Kidney (tissue), 14 donors: ENCODE measurements around the gene ZDHHC8. TPM values are rescaled to one million over a fixed set of nuclear protein-coding genes. Genes with fewer than 3 reads are reported as not detected.

Source experiments
- DNase-seq, 5 donors: peaks; one replicate each; pipeline ENCODE4 v3.0.0-alpha.2; 2013 to 2020
- FAIRE-seq: peaks from 2 replicates; lab custom pipeline; 2012; peaks lifted over from hg19 to GRCh38; lab: Jason Lieb, UNC
- H3K27ac ChIP-seq, 2 donors: one replicate each; pipeline ENCODE4 v1.7.0; 2013; ENCODE audit warnings: low read depth in 2 of 2, low read length in 2 of 2, inconsistent platforms in 1 of 2
- H3K27me3 ChIP-seq: one replicate; pipeline ENCODE4 v1.7.1; 2013; ENCODE audit warnings: low read length, inconsistent platforms; ENCODE audit not compliant: control insufficient read depth, insufficient read depth
- H3K36me3 ChIP-seq, 3 donors: one replicate each; pipeline versions ENCODE4 v1.7.0 to v1.7.1; 2013; ENCODE audit warnings: low read length in 3 of 3, control low read depth in 1 of 3, inconsistent platforms in 1 of 3; ENCODE audit not compliant: insufficient read depth in 3 of 3, control insufficient read depth in 2 of 3
- H3K4me1 ChIP-seq, 3 donors: one replicate each; pipeline versions ENCODE4 v1.7.0 to v1.7.1; 2013; ENCODE audit warnings: low read length in 3 of 3, inconsistent platforms in 1 of 3, low read depth in 1 of 3; ENCODE audit not compliant: control insufficient read depth in 2 of 3, insufficient read depth in 2 of 3
- H3K4me3 ChIP-seq, 3 donors: one replicate each; pipeline versions ENCODE4 v1.7.0 to v1.8.1; 2013; ENCODE audit warnings: low read length in 3 of 3, control low read depth in 1 of 3, inconsistent platforms in 1 of 3
- H3K9ac ChIP-seq, 3 donors: one replicate each; pipeline versions ENCODE4 v1.7.0 to v1.7.1; 2013; ENCODE audit warnings: low read length in 3 of 3, control low read depth in 1 of 3, inconsistent platforms in 1 of 3
- H3K9me3 ChIP-seq, 3 donors: one replicate each; pipeline versions ENCODE4 v1.7.0 to v1.7.1; 2013; ENCODE audit warnings: low read length in 3 of 3, control low read depth in 1 of 3, inconsistent platforms in 1 of 3; ENCODE audit not compliant: control insufficient read depth in 2 of 3, insufficient read depth in 1 of 3
- intact Hi-C: fragments of 100-400 bp; cut with DNase I; formaldehyde crosslinking; loops from one replicate; pipeline ENCODE4 v1.11.1; 2022
- polyA plus RNA-seq: library from polyadenylated mRNA; stranded (reverse); fragments of 350-450 nt; fragmentation: Illumina TruSeq; extraction: RNeasy Lipid Tissue Mini Kit (QIAGEN cat#74804); gene quantifications from one replicate; pipeline ENCODE4 v1.2.3, GENCODE V29; 2014; ENCODE audit warnings: low read depth, low replicate concordance; ENCODE audit not compliant: insufficient read depth
- total RNA-seq: library from RNA; stranded (reverse); fragmentation: NEBNext Ultra II Directional; extraction: Animal tissue kit (Norgen Biotek cat#: 25700); gene quantifications from one replicate; pipeline ENCODE4 v1.2.1, GENCODE V29; 2021
- TF ChIP-seq, protein P1 (sequence below): IDR thresholded peaks from 3 replicates; pipeline ENCODE4 v1.5.1; 2012; ENCODE audit warnings: mild to moderate bottlenecking, moderate library complexity, borderline replicate concordance; ENCODE audit not compliant: insufficient read depth; ENCODE audit errors: extremely low read depth
- donor health status: control.
- donor health status: control.
- donor health status: control.
- donor health status: control.
- donor health status: control.
- donor health status: DM: yes; HTN: yes; CAD: no.
- donor health status: Normal renal cell carcinoma (clear cell type).

ZDHHC8 gene
- total and polyA plus RNA-seq, 2 donors from 2014 or later, result 18.8 to 57.1 TPM

DNA sequence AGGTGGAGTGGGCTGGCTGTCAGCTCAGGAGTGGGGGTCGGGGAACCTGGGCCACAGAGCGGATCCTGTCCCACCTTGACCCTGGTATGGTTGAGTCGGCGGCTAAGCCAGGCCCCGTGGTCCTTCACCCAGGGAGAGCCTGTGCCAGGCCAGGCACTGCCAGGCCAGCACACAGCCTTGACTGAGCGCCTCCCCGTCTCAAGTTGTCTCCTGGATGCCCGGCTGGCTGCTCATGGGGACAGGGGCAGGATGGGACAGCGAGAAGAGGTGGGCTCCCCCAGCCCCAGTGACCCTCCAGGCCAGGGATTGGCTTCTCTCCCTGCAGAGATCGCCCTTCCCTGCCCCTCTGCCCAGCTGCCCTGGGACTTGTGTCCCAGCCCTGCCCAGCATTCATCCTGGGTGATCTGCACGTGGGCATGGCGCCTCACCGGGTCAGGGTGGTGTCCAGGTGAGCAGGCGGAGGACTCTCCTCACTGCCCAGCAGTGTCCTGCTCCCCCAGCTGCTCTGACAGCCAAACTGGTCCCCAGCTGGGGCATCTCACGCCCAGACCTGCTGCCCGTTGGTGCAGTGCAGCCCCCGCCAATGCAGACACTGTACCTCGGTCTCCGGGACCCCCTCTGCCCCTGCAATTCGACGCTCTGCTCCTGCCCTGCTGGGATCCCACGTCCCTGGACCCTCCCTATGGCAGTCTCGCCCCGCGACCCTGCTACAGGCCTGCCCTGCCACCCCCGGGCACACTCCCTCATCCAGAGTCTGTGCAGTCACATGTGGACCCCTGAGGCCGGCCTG lies 48.0 kb downstream of the ZDHHC8 start:
- no peak for FAIRE-seq

DNA sequence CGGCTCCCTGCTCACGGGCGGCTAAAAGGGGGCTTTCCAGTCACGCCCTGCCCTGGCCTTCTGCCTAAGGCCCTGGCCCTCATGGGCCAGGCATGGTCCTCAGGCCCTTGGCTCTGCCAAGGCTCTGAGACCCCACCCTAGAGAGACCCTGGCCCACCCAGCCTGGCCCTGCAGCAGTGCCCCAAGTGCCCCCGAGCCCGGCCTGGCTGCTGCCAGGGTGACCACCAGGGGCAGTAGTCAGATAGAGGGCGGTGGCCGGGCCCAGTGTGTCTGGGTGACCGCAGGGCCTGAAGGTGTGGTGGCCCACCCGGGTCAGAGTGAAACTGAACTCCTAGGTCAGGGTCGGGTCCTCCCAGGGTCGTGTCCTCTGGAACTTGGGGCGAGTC lies 48.6 kb downstream of the ZDHHC8 start:
- no peak overlapping the region for H3K4me3 ChIP-seq
- no peaks in the 10 kb centered on the region for H3K27me3 ChIP-seq
- H3K36me3 ChIP-seq, result no peaks in the 10 kb centered on the region
- H3K9ac ChIP-seq, result no peak overlapping the region
- intact Hi-C loops, result no loop called here
- H3K27ac ChIP-seq, result no peak overlapping the region
- H3K4me1 ChIP-seq, result no peaks in the 10 kb centered on the region
- TF ChIP-seq, protein P1, sequence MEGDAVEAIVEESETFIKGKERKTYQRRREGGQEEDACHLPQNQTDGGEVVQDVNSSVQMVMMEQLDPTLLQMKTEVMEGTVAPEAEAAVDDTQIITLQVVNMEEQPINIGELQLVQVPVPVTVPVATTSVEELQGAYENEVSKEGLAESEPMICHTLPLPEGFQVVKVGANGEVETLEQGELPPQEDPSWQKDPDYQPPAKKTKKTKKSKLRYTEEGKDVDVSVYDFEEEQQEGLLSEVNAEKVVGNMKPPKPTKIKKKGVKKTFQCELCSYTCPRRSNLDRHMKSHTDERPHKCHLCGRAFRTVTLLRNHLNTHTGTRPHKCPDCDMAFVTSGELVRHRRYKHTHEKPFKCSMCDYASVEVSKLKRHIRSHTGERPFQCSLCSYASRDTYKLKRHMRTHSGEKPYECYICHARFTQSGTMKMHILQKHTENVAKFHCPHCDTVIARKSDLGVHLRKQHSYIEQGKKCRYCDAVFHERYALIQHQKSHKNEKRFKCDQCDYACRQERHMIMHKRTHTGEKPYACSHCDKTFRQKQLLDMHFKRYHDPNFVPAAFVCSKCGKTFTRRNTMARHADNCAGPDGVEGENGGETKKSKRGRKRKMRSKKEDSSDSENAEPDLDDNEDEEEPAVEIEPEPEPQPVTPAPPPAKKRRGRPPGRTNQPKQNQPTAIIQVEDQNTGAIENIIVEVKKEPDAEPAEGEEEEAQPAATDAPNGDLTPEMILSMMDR, result no peak
- FAIRE-seq (no peak), DNase-seq (no peak)
- no peaks in the 10 kb centered on the region for H3K9me3 ChIP-seq

More for the DNA sequence above, 48.0 kb downstream of the ZDHHC8 start:
- Histone ChIP-seq H3K27me3 (no peaks in the 10 kb centered on the region), H3K27ac (no peak overlapping the region), H3K36me3 (no peaks in the 10 kb centered on the region), H3K4me1 (no peaks in the 10 kb centered on the region), H3K9me3 (no peaks in the 10 kb centered on the region), H3K4me3 (no peak overlapping the region), H3K9ac (no peak overlapping the region)
- intact Hi-C loops, result no loop called here
- no peak for DNase-seq
- TF ChIP-seq, protein P1, result no peak

DNA sequence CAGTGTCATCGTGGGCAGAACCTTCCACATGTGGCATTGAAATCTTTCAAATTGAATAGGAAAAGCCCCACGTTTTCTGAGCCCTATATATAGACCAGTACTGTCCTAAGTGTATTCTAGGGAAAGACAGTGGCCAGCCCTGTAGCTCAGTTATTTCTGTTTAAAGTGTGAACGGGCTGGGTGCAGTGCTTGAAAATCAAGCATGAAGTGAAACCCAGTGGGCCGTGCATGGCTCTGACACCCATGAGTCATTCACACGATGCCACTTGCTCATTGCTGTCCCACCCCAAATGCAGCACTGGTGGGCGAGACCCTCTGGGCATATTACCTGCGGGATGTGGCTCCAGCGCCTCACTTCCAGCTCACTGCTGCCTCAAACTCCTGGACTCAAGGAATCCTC lies 49.0 kb downstream of the ZDHHC8 start:
- TF ChIP-seq, protein P1, result no peak
- H3K4me1 ChIP-seq, result no peaks in the 10 kb centered on the region
- no peak overlapping the region for H3K27ac ChIP-seq
- intact Hi-C loops, result no loop called here
- no peak overlapping the region for H3K9ac ChIP-seq
- DNase-seq (no peak), FAIRE-seq (no peak)
- no peaks in the 10 kb centered on the region for H3K9me3 ChIP-seq
- no peaks in the 10 kb centered on the region for H3K36me3 ChIP-seq
- no peaks in the 10 kb centered on the region for H3K27me3 ChIP-seq
- H3K4me3 ChIP-seq, result no peak overlapping the region
